Activated CD4-positive, alpha-beta T cell treated with anti-CD3 and anti-CD28 coated beads, Interleukin-2, amount 50 U/mL, for 4 hours (primary cell): ENCODE results near the gene JMY.

ENCODE experiments used
- DNase-seq, 2 experiments: peaks; one replicate each; pipeline ENCODE4 v3.0.0-alpha.2; 2020

Gene JMY, protein sequence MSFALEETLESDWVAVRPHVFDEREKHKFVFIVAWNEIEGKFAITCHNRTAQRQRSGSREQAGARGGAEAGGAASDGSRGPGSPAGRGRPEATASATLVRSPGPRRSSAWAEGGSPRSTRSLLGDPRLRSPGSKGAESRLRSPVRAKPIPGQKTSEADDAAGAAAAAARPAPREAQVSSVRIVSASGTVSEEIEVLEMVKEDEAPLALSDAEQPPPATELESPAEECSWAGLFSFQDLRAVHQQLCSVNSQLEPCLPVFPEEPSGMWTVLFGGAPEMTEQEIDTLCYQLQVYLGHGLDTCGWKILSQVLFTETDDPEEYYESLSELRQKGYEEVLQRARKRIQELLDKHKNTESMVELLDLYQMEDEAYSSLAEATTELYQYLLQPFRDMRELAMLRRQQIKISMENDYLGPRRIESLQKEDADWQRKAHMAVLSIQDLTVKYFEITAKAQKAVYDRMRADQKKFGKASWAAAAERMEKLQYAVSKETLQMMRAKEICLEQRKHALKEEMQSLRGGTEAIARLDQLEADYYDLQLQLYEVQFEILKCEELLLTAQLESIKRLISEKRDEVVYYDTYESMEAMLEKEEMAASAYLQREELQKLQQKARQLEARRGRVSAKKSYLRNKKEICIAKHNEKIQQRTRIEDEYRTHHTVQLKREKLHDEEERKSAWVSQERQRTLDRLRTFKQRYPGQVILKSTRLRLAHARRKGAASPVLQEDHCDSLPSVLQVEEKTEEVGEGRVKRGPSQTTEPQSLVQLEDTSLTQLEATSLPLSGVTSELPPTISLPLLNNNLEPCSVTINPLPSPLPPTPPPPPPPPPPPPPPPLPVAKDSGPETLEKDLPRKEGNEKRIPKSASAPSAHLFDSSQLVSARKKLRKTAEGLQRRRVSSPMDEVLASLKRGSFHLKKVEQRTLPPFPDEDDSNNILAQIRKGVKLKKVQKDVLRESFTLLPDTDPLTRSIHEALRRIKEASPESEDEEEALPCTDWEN

GRCh38 chr5:79235634-79236361 lies at the start of gene JMY:
Gene JMY, plus strand, starts transcription at chr5:79236131. Its CDS starts 520 bp downstream, at chr5:79236651.
- peak; percentile 75 to 78 for DNase-seq

- no peak for DNase-seq
Observed at GRCh38 chr5:79186455-79186854, 49.5 kb upstream of the JMY start.

DNA sequence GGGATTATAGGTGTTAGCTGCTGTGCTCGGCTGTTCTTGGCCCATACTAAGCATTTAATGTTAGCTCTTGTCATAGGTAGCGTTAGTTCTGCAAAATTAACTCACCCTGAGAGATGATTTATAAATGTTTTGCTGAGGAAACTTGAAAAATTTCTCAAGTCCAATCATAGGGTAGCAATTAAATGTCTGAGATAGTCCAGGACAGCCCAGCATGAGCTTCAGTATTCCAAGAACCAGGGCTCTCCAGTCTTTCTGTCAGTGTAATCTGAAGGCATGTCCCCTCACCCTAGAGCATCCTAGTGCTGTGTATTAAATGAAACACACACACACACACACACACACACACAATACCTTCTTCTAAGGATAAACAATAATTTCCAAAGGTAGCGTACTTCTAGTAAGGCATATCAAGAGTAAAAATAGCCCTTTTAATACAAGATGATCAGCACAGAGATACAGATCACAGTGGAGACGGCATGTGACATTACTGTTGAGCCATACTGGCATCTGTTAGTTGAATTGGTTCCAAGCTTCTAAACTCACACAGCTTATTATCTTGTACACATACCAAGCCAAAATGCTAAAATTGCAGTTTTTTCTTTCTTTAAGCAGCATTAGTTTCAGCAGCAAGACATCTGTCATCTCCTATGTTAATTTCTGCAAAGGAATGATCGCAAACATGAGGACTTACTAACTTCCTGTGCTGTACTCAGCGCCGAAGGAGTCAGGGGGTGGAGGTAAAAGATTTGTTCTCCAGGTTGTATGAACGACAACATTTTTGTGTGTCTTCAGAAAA lies 46.3 kb upstream of the JMY start:
- no peak for DNase-seq

- no peak for DNase-seq
Observed at GRCh38 chr5:79190235-79190529, 45.7 kb upstream of the JMY start.

DNA sequence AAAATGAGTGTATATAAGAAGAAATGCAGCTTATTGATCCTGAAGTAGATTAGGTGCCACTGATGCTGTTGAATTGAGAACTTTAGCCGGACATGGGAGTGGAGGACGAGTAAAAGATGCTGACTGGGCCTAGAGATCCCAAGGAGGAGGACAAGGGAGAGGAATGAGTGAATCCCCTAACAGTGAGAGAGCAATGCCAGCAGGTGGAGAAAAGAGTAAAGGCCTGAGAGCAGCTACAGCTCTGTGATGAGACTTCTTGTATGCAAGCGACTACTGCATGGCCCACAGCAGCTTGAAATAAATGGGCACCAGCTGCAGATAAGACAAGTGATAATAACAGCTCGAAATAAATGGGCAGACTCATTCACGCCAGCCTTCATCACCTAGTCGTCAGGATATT lies 44.5 kb upstream of the JMY start:
- DNase-seq = no peak

GRCh38 chr5:79193643-79194042 lies 42.3 kb upstream of the JMY start:
- DNase-seq = no peak

DNA sequence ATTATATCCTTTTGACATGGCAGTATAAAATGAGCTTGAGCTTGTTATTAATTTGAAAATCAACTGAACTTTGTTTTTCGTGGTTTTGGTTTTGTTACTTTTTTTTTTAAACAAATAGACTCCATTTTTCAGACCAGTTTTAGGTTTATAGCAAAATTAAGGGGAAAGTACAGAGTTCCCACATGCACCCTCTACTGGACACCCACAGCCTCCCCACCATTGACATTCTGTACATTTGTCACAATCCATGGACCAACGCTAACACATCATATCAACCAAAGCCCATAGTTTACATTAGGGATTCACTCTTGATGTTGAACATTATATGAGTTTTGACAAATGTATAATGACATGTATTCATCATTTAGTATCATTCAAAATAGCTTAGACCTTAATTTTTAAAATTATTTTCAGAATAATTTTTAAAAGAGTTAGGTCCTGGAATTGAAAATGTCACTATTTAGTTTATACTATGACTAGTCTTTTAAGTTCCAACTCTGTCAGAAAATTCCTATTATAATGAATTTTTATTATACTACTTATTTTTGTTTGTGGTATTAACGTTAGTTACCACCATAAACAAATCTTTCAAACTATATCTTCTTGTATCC lies 35.3 kb upstream of the JMY start:
- DNase-seq = no peak

GRCh38 chr5:79201206-79201605 lies 34.7 kb upstream of the JMY start:
- DNase-seq = no peak

- no peak for DNase-seq
Observed at GRCh38 chr5:79202076-79202475, 33.9 kb upstream of the JMY start.

DNA sequence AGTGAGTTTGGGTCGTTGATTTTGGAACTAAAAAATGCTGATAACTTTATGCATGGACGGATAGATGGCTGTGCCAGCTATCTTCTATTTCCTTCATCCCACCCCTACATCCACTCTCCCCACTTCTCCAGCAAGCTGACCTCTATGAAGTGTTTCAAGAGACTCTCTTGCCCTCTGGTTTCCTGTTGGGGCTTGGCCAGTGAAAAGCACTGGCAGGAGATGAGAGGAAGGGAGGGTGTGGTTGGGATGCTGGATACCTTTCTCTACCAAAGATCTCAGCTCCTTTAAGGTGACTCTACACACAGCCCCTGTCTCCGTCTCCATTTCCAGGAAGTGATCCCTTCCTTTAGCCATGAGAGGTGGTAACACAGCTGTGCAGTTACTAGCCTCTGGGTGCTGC lies 30.0 kb upstream of the JMY start:
- no peak for DNase-seq

DNA sequence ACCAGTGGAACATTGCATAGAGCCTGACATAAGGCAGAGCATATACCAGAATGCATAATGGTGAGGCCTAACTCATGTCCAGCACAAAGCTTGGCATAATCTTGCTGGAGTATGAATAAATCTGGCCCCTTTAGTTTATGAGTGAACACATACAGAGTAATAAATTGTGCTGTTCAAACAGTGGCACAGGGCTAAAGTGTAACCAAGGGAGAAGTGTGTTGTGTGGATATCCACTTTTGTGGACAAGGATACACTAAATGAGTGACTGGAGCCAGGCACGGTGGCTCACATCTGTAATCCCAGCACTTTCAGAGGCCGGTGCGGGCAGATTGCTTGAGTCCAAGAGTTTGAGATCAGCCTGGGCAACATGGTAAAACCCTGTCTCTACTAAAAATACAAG lies 29.4 kb upstream of the JMY start:
- DNase-seq = no peak

- DNase-seq = no peak
Observed at GRCh38 chr5:79209505-79209904, 26.4 kb upstream of the JMY start.

DNA sequence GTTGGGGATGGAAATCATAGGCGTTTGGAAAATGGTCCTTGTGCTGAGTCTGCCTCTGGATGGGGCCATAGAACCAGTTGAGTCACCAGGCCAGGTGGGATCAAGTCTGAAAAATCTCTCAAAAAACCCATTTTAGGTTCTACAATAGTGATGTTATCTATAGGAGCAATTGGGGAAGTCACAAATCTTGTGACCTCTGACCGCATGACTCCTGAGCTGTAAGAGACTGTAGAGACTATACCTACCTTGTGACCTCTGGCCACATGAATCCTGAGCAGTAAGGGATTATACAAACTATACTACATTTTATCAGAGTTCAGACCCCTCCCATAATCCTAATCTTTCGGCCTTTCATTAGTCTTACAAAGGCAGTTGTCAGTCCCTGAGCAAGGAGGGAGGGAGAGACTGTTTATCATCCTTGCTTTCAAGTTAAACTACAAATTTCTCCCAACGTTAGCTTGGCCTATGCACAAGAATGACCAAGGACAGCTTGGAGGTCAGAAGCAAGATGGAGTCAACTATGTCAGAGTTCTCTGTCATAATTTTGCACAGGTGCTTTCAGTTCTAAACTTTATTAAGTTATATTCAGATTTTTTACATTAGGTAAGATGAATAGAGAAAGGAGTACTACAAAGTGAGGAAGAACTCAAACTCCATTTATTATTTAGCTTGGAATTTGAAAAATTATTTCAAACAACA lies 11.5 kb upstream of the JMY start:
- DNase-seq = no peak

DNA sequence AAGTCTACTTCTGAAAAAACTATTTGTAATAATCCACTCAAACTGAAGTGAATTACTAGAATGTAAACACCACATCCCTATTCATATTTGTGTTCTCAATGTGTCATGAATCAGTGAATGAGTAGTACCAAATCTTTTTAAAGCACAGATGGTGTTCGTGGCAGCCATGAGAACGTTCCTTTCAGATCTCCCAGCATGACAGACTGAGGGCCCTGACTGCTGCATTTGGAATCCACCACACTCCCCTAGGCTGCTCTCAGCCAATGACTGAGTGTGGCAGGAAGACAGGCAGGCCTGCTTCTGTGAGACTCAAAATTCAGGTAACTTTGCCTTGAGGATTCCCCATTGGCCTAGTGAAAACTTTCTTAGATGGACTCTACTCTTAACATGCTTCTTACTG lies 10.9 kb upstream of the JMY start:
- no peak for DNase-seq

GRCh38 chr5:79225441-79225840 lies 10.5 kb upstream of the JMY start:
- DNase-seq = no peak

DNA sequence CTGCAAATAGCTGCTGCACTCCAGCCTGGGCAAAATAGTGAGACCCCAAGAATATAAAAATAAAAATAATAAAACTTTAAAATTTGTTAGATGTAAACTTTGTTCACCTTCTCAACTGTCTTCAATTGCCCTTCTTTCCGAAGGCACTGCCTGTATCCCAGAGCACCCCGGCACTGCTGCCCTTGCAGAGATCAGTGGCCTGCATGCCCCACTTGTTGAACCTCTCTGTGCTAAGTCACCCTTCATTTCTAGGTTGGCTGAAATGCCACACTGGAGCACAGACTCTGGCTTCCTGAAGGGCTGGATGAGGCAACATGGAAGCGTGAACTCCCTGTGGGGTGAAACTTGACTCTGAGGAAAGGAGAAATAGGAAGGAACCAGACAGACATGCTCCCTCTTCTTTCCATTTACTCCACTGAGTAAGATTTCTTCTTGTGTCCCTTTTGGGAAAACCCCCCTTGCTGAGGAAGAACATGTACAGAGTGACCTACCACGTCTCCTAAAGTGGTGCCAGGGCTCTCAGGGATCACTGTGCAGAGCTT lies 8.4 kb upstream of the JMY start:
- DNase-seq = no peak

GRCh38 chr5:79229357-79230174 lies 6.4 kb upstream of the JMY start:
- no peak for DNase-seq

- no peak for DNase-seq
Observed at GRCh38 chr5:79235261-79235633, 684 bp upstream of the JMY start.

DNA sequence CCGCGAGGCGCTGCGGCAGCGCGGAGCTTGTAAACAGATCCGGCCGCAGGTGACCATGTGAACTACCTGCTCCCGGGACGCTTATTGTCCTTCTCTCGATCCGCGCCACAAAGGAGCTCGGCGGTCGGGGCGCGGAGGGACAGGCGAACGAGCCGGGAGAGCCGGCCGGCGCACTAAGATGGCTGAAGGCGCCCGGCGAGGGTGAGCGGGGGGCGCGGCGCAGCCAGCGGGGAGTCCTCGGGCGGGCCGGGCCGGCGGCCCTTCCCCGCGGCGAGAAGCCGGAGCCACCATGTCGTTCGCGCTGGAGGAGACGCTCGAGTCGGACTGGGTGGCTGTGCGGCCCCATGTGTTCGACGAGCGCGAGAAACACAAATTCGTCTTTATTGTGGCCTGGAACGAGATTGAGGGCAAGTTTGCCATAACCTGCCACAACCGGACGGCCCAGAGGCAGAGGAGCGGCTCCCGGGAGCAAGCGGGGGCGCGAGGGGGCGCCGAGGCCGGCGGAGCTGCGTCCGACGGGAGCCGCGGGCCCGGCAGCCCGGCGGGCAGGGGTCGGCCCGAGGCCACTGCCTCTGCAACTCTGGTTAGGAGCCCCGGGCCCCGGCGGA lies 535 bp downstream of the JMY start:
- peak; percentile 7 to 12 for DNase-seq
